Fibroblast of mammary gland (primary cell): ENCODE results near the gene RPSA.
"Not testable (repeated sequence)": the region's sequence is repeated elsewhere in the genome, so short reads cannot be mapped to it uniquely, and the experiment has no call there.

Experiments
- DNase-seq: peaks from one replicate; pipeline ENCODE4 v3.0.0-alpha.2; 2010; ENCODE audit warnings: low read depth
- H3K4me3 ChIP-seq: 2 replicates; pipeline ENCODE4 v1.5.1; 2011; ENCODE audit warnings: low read depth, mild to moderate bottlenecking, low read length, moderate library complexity; ENCODE audit not compliant: control insufficient read depth
- CTCF ChIP-seq: conservative IDR thresholded peaks from 2 replicates; pipeline ENCODE4 v1.5.1; 2011; ENCODE audit warnings: low read depth, low read length, inconsistent platforms; ENCODE audit not compliant: control insufficient read depth, insufficient read depth

The RPSA gene

GRCh38 chr3:39453134-39453533 is 46.6 kb downstream of the RPSA start:
- no peak overlapping the region for H3K4me3 ChIP-seq
- TF ChIP-seq CTCF = no peak
- no peak for DNase-seq

DNA sequence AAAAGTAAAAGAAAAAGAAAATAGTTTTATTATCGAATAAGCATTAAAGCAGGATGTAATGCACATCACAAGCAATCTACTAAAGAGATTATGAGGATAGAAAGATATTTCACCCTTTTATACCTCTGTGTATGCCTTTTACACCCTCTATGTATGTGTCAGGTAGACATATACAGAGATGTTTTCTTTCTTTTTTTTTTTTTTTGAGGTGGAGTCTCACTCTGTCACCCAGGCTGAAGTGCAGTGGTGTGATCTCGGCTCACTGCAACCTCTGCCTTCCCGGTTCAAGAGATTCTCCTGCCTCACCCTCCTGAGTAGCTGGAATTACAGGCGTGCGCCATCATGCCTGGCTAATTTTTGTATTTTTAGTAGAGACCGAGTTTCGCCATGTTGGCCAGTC is 47.4 kb downstream of the RPSA start:
- not testable (repeated sequence) for DNase-seq, H3K4me3 ChIP-seq

- DNase-seq = no peak
These were observed 48.2 kb downstream of the RPSA start for GRCh38 chr3:39454591-39455217.

GRCh38 chr3:39456159-39456558 is 49.6 kb downstream of the RPSA start:
- H3K4me3 ChIP-seq = no peak overlapping the region
- TF ChIP-seq CTCF = no peak
- DNase-seq = no peak

More at GRCh38 chr3:39454591-39455217, 48.2 kb downstream of the RPSA start:
- H3K4me3 ChIP-seq = no peak overlapping the region
- no peak for TF ChIP-seq CTCF

- no peak for TF ChIP-seq CTCF
- no peak overlapping the region for H3K4me3 ChIP-seq
- no peak for DNase-seq
These were observed 50.8 kb downstream of the RPSA start for GRCh38 chr3:39457361-39457760.

DNA sequence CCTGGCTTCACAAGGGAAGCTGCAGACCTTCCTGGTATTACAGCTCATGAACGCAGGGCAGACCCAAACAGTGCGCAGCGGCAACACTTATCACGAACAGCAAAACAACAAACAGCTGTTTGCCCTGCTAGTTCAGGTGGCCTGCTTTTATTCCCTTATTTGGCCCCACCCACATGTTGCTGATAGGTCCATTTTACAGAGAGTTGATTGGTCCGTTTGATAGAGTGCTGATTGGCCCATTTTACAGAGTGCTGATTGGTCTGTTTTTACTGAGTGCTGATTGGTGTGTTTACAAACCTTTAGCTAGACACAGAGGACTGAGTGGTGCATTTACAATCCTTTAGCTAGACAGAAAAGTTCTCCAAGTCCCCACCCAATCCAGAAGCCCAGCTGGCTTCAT is 52.1 kb downstream of the RPSA start:
- not testable (repeated sequence) for DNase-seq

DNA sequence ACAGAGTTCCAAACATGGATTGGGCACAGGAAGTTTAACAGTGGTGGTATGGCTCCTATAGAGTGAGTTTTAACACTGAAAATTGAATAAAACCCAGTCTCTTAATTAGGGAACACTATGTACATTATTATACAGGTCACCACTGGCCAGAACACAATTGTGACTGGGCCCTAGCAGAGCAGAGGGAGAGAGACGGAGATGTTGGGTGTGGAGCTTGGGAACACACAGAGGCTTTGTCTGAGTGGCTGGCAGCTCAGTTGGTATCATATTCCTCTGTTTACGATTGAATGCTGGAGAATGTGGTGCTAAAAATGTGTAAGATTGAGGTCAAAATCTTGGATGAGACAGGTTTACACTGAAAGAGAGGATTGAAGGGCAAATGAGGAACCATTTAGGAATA is 54.2 kb downstream of the RPSA start:
- TF ChIP-seq CTCF = no peak
- no peak overlapping the region for H3K4me3 ChIP-seq
- no peak for DNase-seq

More for the DNA sequence above, 52.1 kb downstream of the RPSA start:
- H3K4me3 ChIP-seq = not testable (repeated sequence)
